GM12878 (cell line): ENCODE measurements around the gene FMN2. TPM values are rescaled to one million over a fixed set of nuclear protein-coding genes. Genes with fewer than 3 reads are reported as not detected.

Experiments used
- ATAC-seq: fragments of 200-7000 bp; cut with Tn5 transposase; 3 replicates; pipeline ENCODE4 v1.9.1; 2020; ENCODE audit warnings: mild to moderate bottlenecking, moderate library complexity
- BruUV-seq: library from RNA; stranded (reverse); fragments of 400-500 nt; replicated peaks from 2 replicates; lab custom pipeline; 2021; lab: Mats Ljungman, UMichigan
- CTCF ChIA-PET: fragments of 300-600 bp; sonication (Branson Sonifier 250); formaldehyde crosslinking; extraction: SDS; loops from one replicate; lab custom pipeline; 2021; ENCODE audit warnings: inconsistent platforms; lab: Yijun Ruan, JAX
- POLR2A ChIA-PET: fragments of 350-600 bp; formaldehyde crosslinking; extraction: SDS; loops from one replicate; lab custom pipeline; 2021; ENCODE audit warnings: inconsistent platforms; lab: Charles Lee
- RAD21 ChIA-PET: fragments of 300-600 bp; sonication (Branson Sonifier 250); formaldehyde crosslinking; loops from one replicate; lab custom pipeline; 2023; ENCODE audit warnings: antibody characterized with exemption; ENCODE audit not compliant: unreplicated experiment; lab: Charles Lee
- SMC1A ChIA-PET: fragments of 300-600 bp; sonication (Branson Sonifier 250); formaldehyde crosslinking; loops from one replicate; lab custom pipeline; 2023; ENCODE audit not compliant: unreplicated experiment, uncharacterized antibody; lab: Charles Lee
- DNase-seq: peaks from one replicate; pipeline ENCODE4 v3.0.0-alpha.2; 2011; ENCODE audit warnings: low read depth, low spot score
- FAIRE-seq: peaks from 3 replicates; lab custom pipeline; 2011; peaks lifted over from hg19 to GRCh38; lab: Jason Lieb, UNC
- H2AFZ ChIP-seq: 2 replicates; pipeline ENCODE4 v1.6.0; 2011; ENCODE audit warnings: low read depth, low read length, control low read depth; ENCODE audit not compliant: control insufficient read depth
- H3K27ac ChIP-seq: 2 replicates; pipeline ENCODE4 v1.5.1; 2011; ENCODE audit warnings: control low read depth; ENCODE audit not compliant: control insufficient read depth, insufficient read depth
- H3K27me3 ChIP-seq, 2 experiments: replicated peaks in 1 of 2; 2 replicates each; pipeline versions ENCODE4 v1.6.0 to v1.6.1; 2011; ENCODE audit warnings: low read length in 1 of 2; ENCODE audit not compliant: control insufficient read depth in 2 of 2, insufficient read depth in 2 of 2
- H3K36me3 ChIP-seq, 2 experiments: 2 replicates each; pipeline ENCODE4 v1.5.1; 2011; ENCODE audit warnings: low read length in 1 of 2; ENCODE audit not compliant: control insufficient read depth in 2 of 2, insufficient read depth in 2 of 2
- H3K4me1 ChIP-seq: 2 replicates; pipeline ENCODE4 v1.6.1; 2011; ENCODE audit warnings: mild to moderate bottlenecking, low read length, moderate library complexity, mixed read lengths; ENCODE audit not compliant: control insufficient read depth, insufficient read depth
- H3K4me2 ChIP-seq: 2 replicates; pipeline ENCODE4 v1.6.0; 2011; ENCODE audit warnings: control low read depth; ENCODE audit not compliant: control insufficient read depth, insufficient read depth
- H3K4me3 ChIP-seq: fragments of 200-600 bp; sonication (generic); 2 replicates; pipeline ENCODE4 v1.5.1; 2016
- H3K79me2 ChIP-seq: 2 replicates; pipeline ENCODE4 v1.6.0; 2011; ENCODE audit warnings: low read length; ENCODE audit not compliant: control insufficient read depth, insufficient read depth
- H3K9ac ChIP-seq: 2 replicates; pipeline ENCODE4 v1.8.0; 2011; ENCODE audit warnings: low read length, control low read depth, mixed read lengths; ENCODE audit not compliant: control insufficient read depth, insufficient read depth
- H3K9me3 ChIP-seq: replicated peaks from 3 replicates; pipeline ENCODE4 v1.5.1; 2011; ENCODE audit warnings: mild to moderate bottlenecking, low read length; ENCODE audit not compliant: control insufficient read depth, insufficient read depth
- H4K20me1 ChIP-seq: 2 replicates; pipeline ENCODE4 v1.6.0; 2011; ENCODE audit not compliant: control insufficient read depth, insufficient read depth
- BACH1 ChIP-seq: fragments of 450-650 bp; IDR thresholded peaks from 2 replicates; pipeline ENCODE4 v1.6.1; 2017; ENCODE audit warnings: mild to moderate bottlenecking, borderline replicate concordance
- BCLAF1 ChIP-seq: fragments of 450-650 bp; IDR thresholded peaks from 2 replicates; pipeline ENCODE4 v1.6.1; 2017; ENCODE audit warnings: antibody characterized with exemption, mild to moderate bottlenecking, moderate library complexity
- BHLHE40 ChIP-seq, 2 experiments: fragments of 450-650 bp in 1 of 2; IDR thresholded peaks; 2 replicates each; pipeline ENCODE4 v1.6.1; 2011 to 2017; ENCODE audit warnings: low read depth in 2 of 2, borderline replicate concordance in 1 of 2, improper control_type of control experiment in 1 of 2, low read length in 1 of 2, mild to moderate bottlenecking in 1 of 2
- FOS ChIP-seq: IDR thresholded peaks from 3 replicates; pipeline ENCODE4 v1.6.1; 2011; ENCODE audit warnings: borderline replicate concordance; ENCODE audit not compliant: insufficient read length; ENCODE audit errors: extremely low read depth
- HCFC1 ChIP-seq: fragments of 150-350 bp; IDR thresholded peaks from 2 replicates; pipeline ENCODE4 v1.6.1; 2014; ENCODE audit warnings: low read length
- HDAC2 ChIP-seq: fragments of 200-600 bp; sonication (generic); IDR thresholded peaks from 2 replicates; pipeline ENCODE4 v1.6.1; 2017
- HDAC6 ChIP-seq: fragments of 200-600 bp; sonication (generic); IDR thresholded peaks from one replicate; pipeline ENCODE4 v1.8.0; 2017; ENCODE audit warnings: antibody characterized with exemption; ENCODE audit not compliant: unreplicated experiment
- NFYB ChIP-seq: IDR thresholded peaks from 2 replicates; pipeline ENCODE4 v1.6.1; 2011; ENCODE audit warnings: low read depth, mild to moderate bottlenecking, low read length, improper control_type of control experiment, moderate library complexity; ENCODE audit not compliant: insufficient read depth
- SMAD5 ChIP-seq: IDR thresholded peaks from 2 replicates; pipeline ENCODE4 v1.6.1; 2016; ENCODE audit warnings: antibody characterized with exemption, low read depth
- SREBF2 ChIP-seq: IDR thresholded peaks from 2 replicates; pipeline ENCODE4 v1.6.1; 2012; ENCODE audit warnings: mild to moderate bottlenecking, low read length
- TBL1XR1 ChIP-seq: IDR thresholded peaks from 2 replicates; pipeline ENCODE4 v1.6.1; 2012; ENCODE audit warnings: low read depth, low read length, improper control_type of control experiment
- WGBS: methylation state at CpG from one replicate; pipeline ENCODE4 v1.1.6; 2016; ENCODE audit warnings: low lambda C conversion rate; ENCODE audit not compliant: insufficient replicate concordance, insufficient coverage; ENCODE audit errors: missing lambda C conversion rate; 5-methylcytosine and 5-hydroxymethylcytosine counted together
- in situ Hi-C: fragments of 300-500 bp; cut with MboI; formaldehyde crosslinking; loops from 9 replicates; pipeline ENCODE4 v1.14.3; 2018; ENCODE audit warnings: mixed read lengths
- intact Hi-C: fragments of 100-400 bp; cut with micrococcal nuclease; formaldehyde crosslinking; loops from one replicate; pipeline ENCODE4 v1.14.2; 2022; ENCODE audit not compliant: unreplicated experiment
- polyA plus RNA-seq, 11 experiments: library from polyadenylated mRNA; depleted of rRNA in 4 of 11; unstranded in 6 of 11; stranded (reverse) in 5 of 11; fragments of >200 nt; fragmentation: Nextera tagmentation in 4 of 11; fragmentation: Illumina TruSeq in 1 of 11; extraction: Ambion mirVana in 4 of 11; extraction: Trizol in 1 of 11; gene quantifications; 1 replicate in 1 of 11; 2 replicates in 10 of 11; pipeline versions ENCODE4 v1.2.1 to v1.2.3, GENCODE V29; 2011 to 2016; ENCODE audit warnings: inconsistent platforms in 2 of 11, missing spikeins in 2 of 11, low read depth in 1 of 11
- total RNA-seq, 4 experiments: library from RNA; depleted of rRNA in 3 of 4; stranded (reverse); fragments of >200 nt in 3 of 4; fragmentation: Illumina TruSeq in 1 of 4; extraction: Trizol in 1 of 4; gene quantifications; 2 replicates each; pipeline versions ENCODE4 v1.2.1 to v1.2.3, GENCODE V29; 2013 to 2021
- TF ChIP-seq, protein P1 (sequence below): fragments of 450-650 bp; IDR thresholded peaks from 2 replicates; pipeline ENCODE4 v1.6.1; 2017; ENCODE audit warnings: mild to moderate bottlenecking
- TF ChIP-seq, protein P2 (sequence below): fragments of 150-350 bp; IDR thresholded peaks from 2 replicates; pipeline ENCODE4 v1.6.1; 2016; ENCODE audit warnings: low read depth, low read length

The FMN2 gene
- total and polyA plus RNA-seq, 10 of the 15 experiments (the other 5 are each of a cell fraction or from before 2014, with no cell fraction given) = 0.60 TPM; not detected in 9

DNA sequence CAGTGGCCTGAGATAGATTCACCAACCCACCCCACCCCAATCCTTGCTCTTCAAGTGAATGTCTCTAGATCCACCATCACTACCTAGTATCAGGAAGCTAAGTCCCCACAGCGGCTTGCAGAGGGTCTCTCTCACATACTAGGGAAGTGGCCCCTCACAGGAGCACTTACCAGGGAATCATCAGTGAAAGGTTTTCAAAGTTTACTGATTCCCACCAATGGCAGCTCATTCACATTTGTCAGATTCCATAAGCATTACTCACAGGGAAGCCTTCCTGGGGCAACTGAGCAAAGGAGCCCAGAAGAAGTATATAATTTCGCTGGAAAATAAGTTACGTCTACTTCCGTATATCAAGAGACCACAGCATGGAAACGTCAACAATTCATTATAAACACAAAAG lies 399.5 kb downstream of the FMN2 start:
- RAD21 ChIA-PET = no interaction called here

GRCh38 chr1:240491796-240492195 lies 400.1 kb downstream of the FMN2 start:
- intact Hi-C loops = no loop called here
- WGBS = 26% methylated on average over 7 of the region's 7 CpGs
- ChIA-PET POLR2A (no interaction called here), SMC1A (no interaction called here), CTCF (no interaction called here), RAD21 (no interaction called here)
- Histone ChIP-seq H3K4me2 (no peak overlapping the region), H3K9ac (no peak overlapping the region), H3K4me1 (no peaks in the 10 kb centered on the region), H3K79me2 (no peaks in the 10 kb centered on the region), H2AFZ (no peak overlapping the region), H3K4me3 (no peak overlapping the region), H3K9me3 (no peaks in the 10 kb centered on the region), H4K20me1 (no peaks in the 10 kb centered on the region), H3K27ac (no peak overlapping the region), H3K36me3 (no peaks in the 10 kb centered on the region), H3K27me3 (no peaks in the 10 kb centered on the region)
- no peak for ATAC-seq
- no peak for FAIRE-seq
- BruUV-seq = no TSS peak
- DNase-seq = no peak
- in situ Hi-C loops = no loop called here
- TF ChIP-seq, protein P1, sequence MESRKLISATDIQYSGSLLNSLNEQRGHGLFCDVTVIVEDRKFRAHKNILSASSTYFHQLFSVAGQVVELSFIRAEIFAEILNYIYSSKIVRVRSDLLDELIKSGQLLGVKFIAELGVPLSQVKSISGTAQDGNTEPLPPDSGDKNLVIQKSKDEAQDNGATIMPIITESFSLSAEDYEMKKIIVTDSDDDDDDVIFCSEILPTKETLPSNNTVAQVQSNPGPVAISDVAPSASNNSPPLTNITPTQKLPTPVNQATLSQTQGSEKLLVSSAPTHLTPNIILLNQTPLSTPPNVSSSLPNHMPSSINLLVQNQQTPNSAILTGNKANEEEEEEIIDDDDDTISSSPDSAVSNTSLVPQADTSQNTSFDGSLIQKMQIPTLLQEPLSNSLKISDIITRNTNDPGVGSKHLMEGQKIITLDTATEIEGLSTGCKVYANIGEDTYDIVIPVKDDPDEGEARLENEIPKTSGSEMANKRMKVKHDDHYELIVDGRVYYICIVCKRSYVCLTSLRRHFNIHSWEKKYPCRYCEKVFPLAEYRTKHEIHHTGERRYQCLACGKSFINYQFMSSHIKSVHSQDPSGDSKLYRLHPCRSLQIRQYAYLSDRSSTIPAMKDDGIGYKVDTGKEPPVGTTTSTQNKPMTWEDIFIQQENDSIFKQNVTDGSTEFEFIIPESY = no peak
- TF ChIP-seq, protein P2, sequence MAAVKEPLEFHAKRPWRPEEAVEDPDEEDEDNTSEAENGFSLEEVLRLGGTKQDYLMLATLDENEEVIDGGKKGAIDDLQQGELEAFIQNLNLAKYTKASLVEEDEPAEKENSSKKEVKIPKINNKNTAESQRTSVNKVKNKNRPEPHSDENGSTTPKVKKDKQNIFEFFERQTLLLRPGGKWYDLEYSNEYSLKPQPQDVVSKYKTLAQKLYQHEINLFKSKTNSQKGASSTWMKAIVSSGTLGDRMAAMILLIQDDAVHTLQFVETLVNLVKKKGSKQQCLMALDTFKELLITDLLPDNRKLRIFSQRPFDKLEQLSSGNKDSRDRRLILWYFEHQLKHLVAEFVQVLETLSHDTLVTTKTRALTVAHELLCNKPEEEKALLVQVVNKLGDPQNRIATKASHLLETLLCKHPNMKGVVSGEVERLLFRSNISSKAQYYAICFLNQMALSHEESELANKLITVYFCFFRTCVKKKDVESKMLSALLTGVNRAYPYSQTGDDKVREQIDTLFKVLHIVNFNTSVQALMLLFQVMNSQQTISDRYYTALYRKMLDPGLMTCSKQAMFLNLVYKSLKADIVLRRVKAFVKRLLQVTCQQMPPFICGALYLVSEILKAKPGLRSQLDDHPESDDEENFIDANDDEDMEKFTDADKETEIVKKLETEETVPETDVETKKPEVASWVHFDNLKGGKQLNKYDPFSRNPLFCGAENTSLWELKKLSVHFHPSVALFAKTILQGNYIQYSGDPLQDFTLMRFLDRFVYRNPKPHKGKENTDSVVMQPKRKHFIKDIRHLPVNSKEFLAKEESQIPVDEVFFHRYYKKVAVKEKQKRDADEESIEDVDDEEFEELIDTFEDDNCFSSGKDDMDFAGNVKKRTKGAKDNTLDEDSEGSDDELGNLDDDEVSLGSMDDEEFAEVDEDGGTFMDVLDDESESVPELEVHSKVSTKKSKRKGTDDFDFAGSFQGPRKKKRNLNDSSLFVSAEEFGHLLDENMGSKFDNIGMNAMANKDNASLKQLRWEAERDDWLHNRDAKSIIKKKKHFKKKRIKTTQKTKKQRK = no peak
- TF ChIP-seq HDAC2 = no peak
- TF ChIP-seq BHLHE40 (IDR thresholded peaks at IDR 0.05; ENCODE audit: borderline replicate concordance in 1 of 2, low read depth in 2 of 2, low read length in 1 of 2) = no peak
- TF ChIP-seq SMAD5 = no peak
- no peak for TF ChIP-seq BCLAF1
- TF ChIP-seq HDAC6 = no peak

More for the DNA sequence above, 399.5 kb downstream of the FMN2 start:
- no peak for ATAC-seq
- SMC1A ChIA-PET = interaction anchor here (0.9 to 1.3 kb wide), 2 partner anchors 26 to 34 kb away, joined by 3 read pairs; no protein-coding TSS in a partner anchor
- Histone ChIP-seq H3K4me3 (no peak overlapping the region), H3K36me3 (no peaks in the 10 kb centered on the region), H2AFZ (no peak overlapping the region), H3K27ac (no peak overlapping the region), H3K4me2 (no peak overlapping the region), H3K4me1 (no peaks in the 10 kb centered on the region), H3K27me3 (no peaks in the 10 kb centered on the region), H3K79me2 (no peaks in the 10 kb centered on the region), H4K20me1 (no peaks in the 10 kb centered on the region), H3K9ac (no peak overlapping the region), H3K9me3 (no peaks in the 10 kb centered on the region)
- POLR2A ChIA-PET = no interaction called here
- CTCF ChIA-PET = no interaction called here
- in situ Hi-C loops (no loop called here), intact Hi-C loops (no loop called here)
- TF ChIP-seq HCFC1 = no peak
- TF ChIP-seq SREBF2 = no peak
- TF ChIP-seq FOS = no peak
- TF ChIP-seq TBL1XR1 = no peak
- no peak for TF ChIP-seq NFYB
- TF ChIP-seq BACH1 = no peak
- DNase-seq = no peak
- no peak for FAIRE-seq
- WGBS = 55% methylated on average over 5 of the region's 5 CpGs
- no TSS peak for BruUV-seq
